Transverse colon (tissue), 4 donors: ENCODE results near the gene SPTBN4. TPM values are rescaled to one million over a fixed set of nuclear protein-coding genes. Genes with fewer than 3 reads are reported as not detected.
"Not testable (repeated sequence)": the region's sequence is repeated elsewhere in the genome, so short reads cannot be mapped to it uniquely, and the experiment has no call there.

ENCODE experiments used
- DNase-seq: peaks from one replicate; pipeline ENCODE4 v3.0.0-alpha.2; 2019
- H3K27ac ChIP-seq, 4 donors: fragments of 200-600 bp; sonication (generic); 2 replicates each; pipeline ENCODE4 v1.5.1; 2016 to 2018; ENCODE audit warnings: inconsistent platforms in 4 of 4
- H3K27me3 ChIP-seq: fragments of 200-600 bp; sonication (generic); 2 replicates; pipeline ENCODE4 v1.5.1; 2017; ENCODE audit warnings: inconsistent platforms
- H3K36me3 ChIP-seq, 4 donors: fragments of 200-600 bp; sonication (generic); 2 replicates each; pipeline ENCODE4 v1.5.1; 2017 to 2019; ENCODE audit warnings: inconsistent platforms in 4 of 4
- H3K4me1 ChIP-seq, 4 donors: fragments of 200-600 bp; sonication (generic); 2 replicates each; pipeline ENCODE4 v1.5.1; 2017 to 2020; ENCODE audit warnings: inconsistent platforms in 4 of 4
- H3K4me3 ChIP-seq, 4 donors: fragments of 200-600 bp; sonication (generic); 1 replicate in 1 of 4; 2 replicates in 3 of 4; pipeline versions ENCODE4 v1.5.1 to v1.6.1; 2017 to 2019; ENCODE audit warnings: inconsistent platforms in 4 of 4
- H3K9me3 ChIP-seq, 2 donors: fragments of 200-600 bp; sonication (generic); 2 replicates each; pipeline ENCODE4 v1.5.1; 2017 to 2019; ENCODE audit warnings: inconsistent platforms in 2 of 2
- CTCF ChIP-seq, 5 experiments: fragments of 200-600 bp in 3 of 5; fragments of 450-650 bp in 2 of 5; sonication (generic) in 3 of 5; IDR thresholded peaks; 1 replicate in 2 of 5; 2 replicates in 3 of 5; pipeline ENCODE4 v1.5.1; 2016 to 2017; ENCODE audit warnings: antibody characterized with exemption in 5 of 5, inconsistent platforms in 3 of 5, mild to moderate bottlenecking in 2 of 5, moderate library complexity in 1 of 5
- EP300 ChIP-seq: sonication (generic); formaldehyde crosslinking; IDR thresholded peaks from one replicate; pipeline ENCODE4 v1.6.1; 2017; ENCODE audit warnings: antibody characterized with exemption, low read depth
- POLR2A ChIP-seq: fragments of 450-650 bp; IDR thresholded peaks from one replicate; pipeline ENCODE4 v1.6.1; 2016; ENCODE audit warnings: antibody characterized with exemption, mild to moderate bottlenecking, moderate library complexity
- POLR2AphosphoS5 ChIP-seq, 3 donors: sonication (generic); formaldehyde crosslinking; IDR thresholded peaks; one replicate each; pipeline ENCODE4 v1.6.1; 2016; ENCODE audit warnings: antibody characterized with exemption in 3 of 3
- WGBS, 2 donors: methylation state at CpG; one replicate each; pipeline ENCODE4 v1.1.5; 2018; ENCODE audit warnings: low coverage in 1 of 2; 5-methylcytosine and 5-hydroxymethylcytosine counted together
- in situ Hi-C, 4 donors: fragments of 200-750 bp; cut with MboI; loops; one replicate each; pipeline versions ENCODE4 v1.15.0 to v1.15.1; 2017; ENCODE audit warnings: low sequenced_read_pairs in 3 of 4, low pct_ligation_motif_present in 1 of 4, low pct_unique_long_range_greater_than_20kb in 1 of 4
- intact Hi-C: fragments of 100-400 bp; cut with DNase I; formaldehyde crosslinking; loops from one replicate; pipeline ENCODE4 v1.15.1; 2023; ENCODE audit warnings: low total_unique reads
- total RNA-seq, 4 donors: library from RNA; depleted of rRNA; stranded (reverse); fragments of >200 nt; gene quantifications; one replicate each; pipeline ENCODE4 v1.1.0, GENCODE V29; 2016

Gene SPTBN4
- total RNA-seq, 4 donors from 2014 or later = under 0.01 to 1.5 (median 0.99) TPM

- H3K27ac ChIP-seq = no peak overlapping the region
- TF ChIP-seq CTCF (IDR thresholded peaks at IDR 0.05) = no peak
- TF ChIP-seq POLR2AphosphoS5 (IDR thresholded peaks at IDR 0.05) = no peak
- TF ChIP-seq POLR2A = no peak
- TF ChIP-seq EP300 = no peak
- H3K4me3 ChIP-seq = no peak overlapping the region
- no peaks in the 10 kb centered on the region for H3K9me3 ChIP-seq
- H3K36me3 ChIP-seq = no peaks in the 10 kb centered on the region
- H3K4me1 ChIP-seq = no peaks in the 10 kb centered on the region
- peaks cover 24% of the 10 kb centered on the region for H3K27me3 ChIP-seq
- WGBS, 2 donors = 54 to 72% methylated on average over 3 to 20 of the region's 20 CpGs
- in situ Hi-C loops (no loop called here), intact Hi-C loops (no loop called here)
- no peak for DNase-seq
Measured at GRCh38 chr19:40560092-40560507, 93.3 kb downstream of the SPTBN4 start.

GRCh38 chr19:40561947-40562346 is 95.1 kb downstream of the SPTBN4 start:
- in situ Hi-C loops (no loop called here), intact Hi-C loops (no loop called here)
- Histone ChIP-seq H3K27ac (no peak overlapping the region), H3K36me3 (no peaks in the 10 kb centered on the region), H3K4me3 (no peak overlapping the region), H3K9me3 (no peaks in the 10 kb centered on the region), H3K27me3 (peaks cover 32% of the 10 kb centered on the region), H3K4me1 (peaks cover 0 to 1% (median 0%) of the 10 kb centered on the region in 4 donors)
- no peak for DNase-seq
- 20 to 65% methylated on average over 2 to 4 of the region's 4 CpGs for WGBS, 2 donors
- no peak for TF ChIP-seq POLR2AphosphoS5 (IDR thresholded peaks at IDR 0.05)
- no peak for TF ChIP-seq EP300
- no peak for TF ChIP-seq CTCF (IDR thresholded peaks at IDR 0.05)
- no peak for TF ChIP-seq POLR2A

GRCh38 chr19:40564535-40564934 is 97.7 kb downstream of the SPTBN4 start:
- H3K36me3 ChIP-seq, DNase-seq, in situ Hi-C loops, H3K27ac ChIP-seq, H3K4me3 ChIP-seq, intact Hi-C loops, H3K9me3 ChIP-seq: not testable (repeated sequence)
- 94% methylated on average over 1 of the region's 1 CpG; no CpG with 5 or more reads in 1 of the 2 donors for whole genome bisulfite sequencing, 2 donors
- H3K27me3 ChIP-seq = peaks cover 54% of the 10 kb centered on the region
- H3K4me1 ChIP-seq = peaks cover 3 to 14% (median 7%) of the 10 kb centered on the region in 4 donors

- intact Hi-C loops (no loop called here), in situ Hi-C loops (no loop called here)
- H3K27ac ChIP-seq = no peak overlapping the region
- TF ChIP-seq POLR2A (no peak), CTCF (IDR thresholded peaks at IDR 0.05) (no peak), EP300 (no peak), POLR2AphosphoS5 (IDR thresholded peaks at IDR 0.05) (no peak)
- WGBS, 2 donors = 65% methylated on average over 7 of the region's 7 CpGs; no CpG with 5 or more reads in 1 of the 2 donors
- no peaks in the 10 kb centered on the region for H3K36me3 ChIP-seq
- H3K9me3 ChIP-seq = no peaks in the 10 kb centered on the region
- H3K4me3 ChIP-seq = no peak overlapping the region
- H3K4me1 ChIP-seq = peaks cover 7 to 18% (median 12%) of the 10 kb centered on the region in 4 donors
- no peak for DNase-seq
- H3K27me3 ChIP-seq = peaks cover 54% of the 10 kb centered on the region
Measured at GRCh38 chr19:40565355-40565754, 98.6 kb downstream of the SPTBN4 start.

GRCh38 chr19:40565910-40566495 is 99.2 kb downstream of the SPTBN4 start:
- Histone ChIP-seq H3K36me3 (no peaks in the 10 kb centered on the region), H3K9me3 (no peaks in the 10 kb centered on the region), H3K27me3 (peaks cover 54% of the 10 kb centered on the region), H3K4me1 (peaks cover 7 to 18% (median 12%) of the 10 kb centered on the region in 4 donors), H3K4me3 (no peak overlapping the region), H3K27ac (no peak overlapping the region)
- TF ChIP-seq POLR2A (no peak), EP300 (no peak), POLR2AphosphoS5 (IDR thresholded peaks at IDR 0.05) (no peak), CTCF (IDR thresholded peaks at IDR 0.05) (no peak)
- 70 to 75% methylated on average over 2 to 3 of the region's 14 CpGs for WGBS, 2 donors
- no peak for DNase-seq
- in situ Hi-C loops (no loop called here), intact Hi-C loops (no loop called here)
